GM10248 (cell line): ENCODE results near the gene NELL1.

Experiments
- CTCF ChIA-PET: fragments of 300-600 bp; sonication (Branson Sonifier 250); formaldehyde crosslinking; extraction: SDS; loops from one replicate; lab custom pipeline; 2021; ENCODE audit warnings: antibody characterized with exemption; lab: Yijun Ruan, JAX
- POLR2A ChIA-PET: fragments of 350-650 bp; sonication (Branson Sonifier 250); formaldehyde crosslinking; extraction: SDS; loops from one replicate; lab custom pipeline; 2020; ENCODE audit warnings: antibody characterized with exemption; lab: Yijun Ruan, JAX
- DNase-seq: peaks from one replicate; pipeline ENCODE4 v3.0.0; 2012; ENCODE audit errors: extremely low spot score
- TF ChIP-seq, protein P1 (sequence below): IDR thresholded peaks from 2 replicates; pipeline ENCODE4 v1.5.1; 2012; ENCODE audit warnings: mild to moderate bottlenecking, low read depth; ENCODE audit errors: extremely low read depth, missing control alignments, control extremely low read depth

The NELL1 gene

DNA sequence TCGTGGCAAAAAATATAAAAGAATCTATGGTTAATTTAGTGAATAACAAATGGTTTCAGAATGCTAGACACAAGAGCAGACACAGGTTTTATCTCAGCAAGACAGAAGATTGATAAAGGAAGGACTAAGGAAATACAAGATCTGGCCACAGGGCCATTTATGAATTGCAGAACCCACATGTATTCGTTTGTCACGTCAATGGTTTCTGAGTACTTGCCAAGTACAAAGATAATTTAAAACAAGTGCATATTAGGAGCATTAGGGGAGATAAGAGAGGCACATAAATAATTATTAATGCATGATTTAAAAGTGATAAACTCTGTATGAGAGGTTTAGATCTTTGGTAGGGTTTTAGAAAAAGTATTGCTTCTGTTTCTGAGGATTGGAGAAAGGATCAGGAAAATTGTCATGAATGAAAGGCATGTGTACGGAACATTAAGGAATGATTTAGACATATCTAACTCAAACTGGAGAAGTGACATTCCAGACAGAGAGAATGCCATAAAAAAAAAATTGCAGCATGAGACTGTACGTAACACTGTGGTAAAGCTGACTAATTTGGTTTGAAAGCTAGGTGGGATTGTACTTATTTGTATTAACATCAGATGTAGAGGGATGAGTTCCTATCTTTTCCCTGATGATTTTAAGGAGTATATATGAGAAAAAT, 727.1 kb downstream of the NELL1 start:
- CTCF ChIA-PET: interaction anchor here (1.3 kb wide), 1 partner anchor 8 kb away, joined by 3 read pairs; no protein-coding TSS in a partner anchor

DNA sequence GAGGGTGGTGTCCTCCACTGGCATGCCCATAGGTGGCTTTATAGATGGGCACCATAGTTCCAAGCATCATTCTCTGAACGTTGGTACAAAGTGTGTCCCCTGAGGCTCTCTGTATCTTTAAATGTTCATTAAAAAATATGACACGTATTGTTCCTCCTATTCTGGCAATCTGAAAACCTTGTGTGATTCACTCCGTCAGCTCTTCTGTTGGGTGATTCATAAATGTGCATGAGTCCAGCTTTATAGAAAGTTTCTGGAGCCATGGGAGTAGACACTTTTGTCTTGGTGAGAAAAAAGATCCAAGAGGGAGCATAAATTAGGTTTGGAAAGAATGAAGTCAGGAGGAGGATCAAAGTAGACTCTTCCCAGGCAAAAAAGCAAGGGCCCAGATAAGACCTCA, 728.8 kb downstream of the NELL1 start:
- ChIA-PET POLR2A (no interaction called here), CTCF (no interaction called here)
- DNase-seq: no peak
- TF ChIP-seq, protein P1, sequence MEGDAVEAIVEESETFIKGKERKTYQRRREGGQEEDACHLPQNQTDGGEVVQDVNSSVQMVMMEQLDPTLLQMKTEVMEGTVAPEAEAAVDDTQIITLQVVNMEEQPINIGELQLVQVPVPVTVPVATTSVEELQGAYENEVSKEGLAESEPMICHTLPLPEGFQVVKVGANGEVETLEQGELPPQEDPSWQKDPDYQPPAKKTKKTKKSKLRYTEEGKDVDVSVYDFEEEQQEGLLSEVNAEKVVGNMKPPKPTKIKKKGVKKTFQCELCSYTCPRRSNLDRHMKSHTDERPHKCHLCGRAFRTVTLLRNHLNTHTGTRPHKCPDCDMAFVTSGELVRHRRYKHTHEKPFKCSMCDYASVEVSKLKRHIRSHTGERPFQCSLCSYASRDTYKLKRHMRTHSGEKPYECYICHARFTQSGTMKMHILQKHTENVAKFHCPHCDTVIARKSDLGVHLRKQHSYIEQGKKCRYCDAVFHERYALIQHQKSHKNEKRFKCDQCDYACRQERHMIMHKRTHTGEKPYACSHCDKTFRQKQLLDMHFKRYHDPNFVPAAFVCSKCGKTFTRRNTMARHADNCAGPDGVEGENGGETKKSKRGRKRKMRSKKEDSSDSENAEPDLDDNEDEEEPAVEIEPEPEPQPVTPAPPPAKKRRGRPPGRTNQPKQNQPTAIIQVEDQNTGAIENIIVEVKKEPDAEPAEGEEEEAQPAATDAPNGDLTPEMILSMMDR: no peak

More for the DNA sequence above, 727.1 kb downstream of the NELL1 start:
- TF ChIP-seq, protein P1: no peak
- POLR2A ChIA-PET: no interaction called here
- no peak for DNase-seq

DNA sequence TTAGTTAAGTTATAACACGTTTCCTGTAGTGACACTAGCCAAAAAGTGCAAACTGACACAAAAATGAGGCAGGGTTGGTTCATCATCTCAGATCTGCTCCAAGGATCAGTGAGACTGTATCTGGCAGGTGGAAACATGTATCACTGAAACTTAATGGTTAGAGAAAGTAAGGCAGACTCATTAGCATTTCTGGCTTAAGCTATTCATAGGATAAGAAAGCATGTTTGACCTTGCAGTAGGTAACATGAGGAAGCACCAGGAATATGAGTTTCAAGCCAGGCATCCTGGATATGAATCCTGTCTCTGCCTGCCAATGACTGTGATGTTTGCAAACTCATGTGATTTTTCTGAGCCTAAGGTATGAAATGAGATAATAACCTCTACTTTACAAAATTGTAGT, 732.1 kb downstream of the NELL1 start:
- TF ChIP-seq, protein P1: no peak
- CTCF ChIA-PET: no interaction called here
- POLR2A ChIA-PET: no interaction called here
- DNase-seq: no peak

DNA sequence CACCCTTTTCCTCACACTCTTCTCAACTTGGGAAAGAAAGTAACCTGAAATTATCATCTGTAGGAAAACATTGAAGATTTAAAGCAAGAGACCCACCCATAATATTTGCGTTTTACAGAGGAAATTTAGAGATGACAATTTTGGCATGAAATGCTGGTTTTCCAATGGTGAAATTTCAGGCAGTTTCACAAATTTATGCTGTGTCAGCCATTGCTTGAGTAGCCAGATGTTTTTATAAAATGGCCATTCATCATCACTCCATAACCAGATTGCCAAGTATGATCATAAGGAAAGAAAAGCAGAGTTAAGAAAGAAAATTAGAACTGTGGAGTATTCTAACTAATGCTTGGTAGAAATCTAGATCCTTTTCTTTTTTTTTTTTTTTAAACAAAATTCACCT, 732.9 kb downstream of the NELL1 start:
- CTCF ChIA-PET: interaction anchor here (0.8 kb wide), 1 partner anchor 205 kb away, joined by 3 read pairs; no protein-coding TSS in a partner anchor
- DNase-seq: no peak
- POLR2A ChIA-PET: no interaction called here
- TF ChIP-seq, protein P1: no peak

DNA sequence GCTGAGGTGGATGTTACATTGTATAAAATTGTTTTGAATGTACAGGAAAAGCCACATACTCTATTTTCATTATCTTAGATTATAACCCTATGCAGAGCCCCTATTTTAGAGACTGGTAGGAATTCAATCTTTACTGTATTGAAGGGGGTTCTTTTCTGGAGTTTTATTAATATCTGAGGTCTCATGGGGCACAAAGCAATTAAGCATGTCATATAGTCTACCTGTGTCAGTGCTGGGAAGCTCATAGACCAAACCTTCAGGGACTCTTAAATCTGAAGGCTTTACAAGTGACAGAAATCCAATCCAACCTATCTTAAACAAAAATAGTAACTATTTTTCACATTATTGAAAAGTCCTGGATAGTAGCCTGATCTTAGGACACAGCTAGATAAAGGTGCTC, 733.7 kb downstream of the NELL1 start:
- TF ChIP-seq, protein P1: no peak
- ChIA-PET POLR2A (no interaction called here), CTCF (interaction anchor here (0.7 to 0.8 kb wide), 2 partner anchors 33 to 206 kb away, joined by 3 read pairs; no protein-coding TSS in a partner anchor)
- DNase-seq: no peak

DNA sequence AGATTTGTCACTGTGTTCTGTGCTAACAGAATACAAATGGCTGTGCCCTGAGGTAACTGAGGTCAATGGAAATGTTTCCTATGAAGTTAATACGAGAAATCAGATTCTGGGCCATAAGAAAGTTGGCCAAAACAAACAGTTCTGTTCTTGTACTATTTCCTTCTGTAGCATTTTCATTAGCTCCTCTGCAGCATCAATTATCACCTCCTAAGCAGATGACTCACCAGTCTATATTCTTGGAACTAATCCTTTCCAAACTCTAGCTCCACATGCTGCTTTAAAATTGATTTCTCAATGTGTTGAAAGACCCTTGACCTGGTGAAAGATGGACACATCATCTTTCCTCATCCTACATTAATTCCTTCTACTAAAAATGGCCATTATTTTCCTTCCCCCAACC, 736.0 kb downstream of the NELL1 start:
- DNase-seq: no peak
- TF ChIP-seq, protein P1: no peak
- CTCF ChIA-PET: interaction anchor here (1.1 to 1.9 kb wide), 3 partner anchors 12 to 333 kb away, joined by 3 to 6 read pairs (median 4); no protein-coding TSS in a partner anchor
- POLR2A ChIA-PET: no interaction called here
